Sigmoid colon (tissue), 3 donors: Measurements from ENCODE around the gene PDCD7.

ENCODE experiments used
- POLR2A ChIP-seq, 2 donors: fragments of 450-650 bp; IDR thresholded peaks; one replicate each; pipeline ENCODE4 v1.6.1; 2016; ENCODE audit warnings: antibody characterized with exemption in 2 of 2, mild to moderate bottlenecking in 2 of 2, moderate library complexity in 2 of 2
- TF ChIP-seq, protein P1 (sequence below), 4 experiments: fragments of 450-650 bp in 3 of 4; fragments of 200-600 bp in 1 of 4; IDR thresholded peaks; one replicate each; pipeline ENCODE4 v1.5.1; 2016 to 2019; ENCODE audit warnings: antibody characterized with exemption in 4 of 4, mild to moderate bottlenecking in 3 of 4, moderate library complexity in 2 of 4

DNA sequence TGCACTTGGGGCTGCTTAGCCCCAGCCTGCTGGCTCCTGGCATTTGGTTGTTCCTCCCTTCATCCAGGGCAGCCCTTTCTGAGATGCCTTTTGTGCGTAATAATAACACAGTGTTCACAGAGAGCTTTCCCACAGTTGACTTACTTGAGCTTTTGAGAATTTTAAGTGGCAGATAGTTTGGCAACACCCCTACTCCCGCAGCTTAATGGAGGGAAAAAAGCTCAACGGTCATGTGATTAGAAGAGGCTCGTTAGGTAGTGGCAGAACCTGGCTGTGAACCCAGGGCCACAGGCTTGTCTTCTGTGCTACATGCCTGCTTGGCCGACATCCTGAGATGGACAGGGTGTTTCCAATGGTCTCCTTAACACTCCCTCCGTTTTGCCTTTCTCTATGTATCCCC lies 52.3 kb downstream of the PDCD7 start:
- TF ChIP-seq, protein P1, sequence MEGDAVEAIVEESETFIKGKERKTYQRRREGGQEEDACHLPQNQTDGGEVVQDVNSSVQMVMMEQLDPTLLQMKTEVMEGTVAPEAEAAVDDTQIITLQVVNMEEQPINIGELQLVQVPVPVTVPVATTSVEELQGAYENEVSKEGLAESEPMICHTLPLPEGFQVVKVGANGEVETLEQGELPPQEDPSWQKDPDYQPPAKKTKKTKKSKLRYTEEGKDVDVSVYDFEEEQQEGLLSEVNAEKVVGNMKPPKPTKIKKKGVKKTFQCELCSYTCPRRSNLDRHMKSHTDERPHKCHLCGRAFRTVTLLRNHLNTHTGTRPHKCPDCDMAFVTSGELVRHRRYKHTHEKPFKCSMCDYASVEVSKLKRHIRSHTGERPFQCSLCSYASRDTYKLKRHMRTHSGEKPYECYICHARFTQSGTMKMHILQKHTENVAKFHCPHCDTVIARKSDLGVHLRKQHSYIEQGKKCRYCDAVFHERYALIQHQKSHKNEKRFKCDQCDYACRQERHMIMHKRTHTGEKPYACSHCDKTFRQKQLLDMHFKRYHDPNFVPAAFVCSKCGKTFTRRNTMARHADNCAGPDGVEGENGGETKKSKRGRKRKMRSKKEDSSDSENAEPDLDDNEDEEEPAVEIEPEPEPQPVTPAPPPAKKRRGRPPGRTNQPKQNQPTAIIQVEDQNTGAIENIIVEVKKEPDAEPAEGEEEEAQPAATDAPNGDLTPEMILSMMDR (IDR thresholded peaks at IDR 0.05): no peak
- no peak for TF ChIP-seq POLR2A (IDR thresholded peaks at IDR 0.05)
